ENCODE data around the gene UBE2B.

DNA sequence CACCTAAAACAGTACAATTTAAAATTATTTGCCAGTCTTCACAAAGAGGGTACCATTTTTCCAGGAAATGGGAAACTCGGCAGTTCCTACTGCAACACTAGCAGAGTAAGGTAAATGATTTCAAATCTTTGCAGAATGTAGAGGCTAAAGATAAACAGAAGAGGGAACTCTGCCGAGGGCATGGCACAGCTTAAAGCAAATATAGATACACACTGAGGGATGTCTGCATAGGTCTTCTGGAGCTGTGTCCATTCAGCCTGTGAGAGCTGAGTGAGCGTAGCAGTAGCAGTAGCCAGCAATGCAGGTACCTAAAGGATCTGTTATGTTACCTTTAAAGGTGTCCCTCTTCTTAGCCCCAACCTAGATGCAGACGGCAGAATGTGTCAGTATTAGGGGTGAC lies 21.9 kb upstream of the UBE2B start:
- TF ChIP-seq, protein P1, sequence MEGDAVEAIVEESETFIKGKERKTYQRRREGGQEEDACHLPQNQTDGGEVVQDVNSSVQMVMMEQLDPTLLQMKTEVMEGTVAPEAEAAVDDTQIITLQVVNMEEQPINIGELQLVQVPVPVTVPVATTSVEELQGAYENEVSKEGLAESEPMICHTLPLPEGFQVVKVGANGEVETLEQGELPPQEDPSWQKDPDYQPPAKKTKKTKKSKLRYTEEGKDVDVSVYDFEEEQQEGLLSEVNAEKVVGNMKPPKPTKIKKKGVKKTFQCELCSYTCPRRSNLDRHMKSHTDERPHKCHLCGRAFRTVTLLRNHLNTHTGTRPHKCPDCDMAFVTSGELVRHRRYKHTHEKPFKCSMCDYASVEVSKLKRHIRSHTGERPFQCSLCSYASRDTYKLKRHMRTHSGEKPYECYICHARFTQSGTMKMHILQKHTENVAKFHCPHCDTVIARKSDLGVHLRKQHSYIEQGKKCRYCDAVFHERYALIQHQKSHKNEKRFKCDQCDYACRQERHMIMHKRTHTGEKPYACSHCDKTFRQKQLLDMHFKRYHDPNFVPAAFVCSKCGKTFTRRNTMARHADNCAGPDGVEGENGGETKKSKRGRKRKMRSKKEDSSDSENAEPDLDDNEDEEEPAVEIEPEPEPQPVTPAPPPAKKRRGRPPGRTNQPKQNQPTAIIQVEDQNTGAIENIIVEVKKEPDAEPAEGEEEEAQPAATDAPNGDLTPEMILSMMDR (IDR thresholded peaks at IDR 0.05 in 4 of 5, conservative IDR thresholded peaks at IDR 0.05 in 1 of 5), result no peak
- no peak for TF ChIP-seq POLR2A (IDR thresholded peaks at IDR 0.05)

All from gastrocnemius medialis (tissue), 4 donors.